ENCODE data around the gene NCEH1. TPM values are rescaled to one million over a fixed set of nuclear protein-coding genes. Genes with fewer than 3 reads are reported as not detected.

Gene NCEH1
- polyA plus RNA-seq, 3 donors = 8.6 to 23.9 (median 20.7) TPM

DNA sequence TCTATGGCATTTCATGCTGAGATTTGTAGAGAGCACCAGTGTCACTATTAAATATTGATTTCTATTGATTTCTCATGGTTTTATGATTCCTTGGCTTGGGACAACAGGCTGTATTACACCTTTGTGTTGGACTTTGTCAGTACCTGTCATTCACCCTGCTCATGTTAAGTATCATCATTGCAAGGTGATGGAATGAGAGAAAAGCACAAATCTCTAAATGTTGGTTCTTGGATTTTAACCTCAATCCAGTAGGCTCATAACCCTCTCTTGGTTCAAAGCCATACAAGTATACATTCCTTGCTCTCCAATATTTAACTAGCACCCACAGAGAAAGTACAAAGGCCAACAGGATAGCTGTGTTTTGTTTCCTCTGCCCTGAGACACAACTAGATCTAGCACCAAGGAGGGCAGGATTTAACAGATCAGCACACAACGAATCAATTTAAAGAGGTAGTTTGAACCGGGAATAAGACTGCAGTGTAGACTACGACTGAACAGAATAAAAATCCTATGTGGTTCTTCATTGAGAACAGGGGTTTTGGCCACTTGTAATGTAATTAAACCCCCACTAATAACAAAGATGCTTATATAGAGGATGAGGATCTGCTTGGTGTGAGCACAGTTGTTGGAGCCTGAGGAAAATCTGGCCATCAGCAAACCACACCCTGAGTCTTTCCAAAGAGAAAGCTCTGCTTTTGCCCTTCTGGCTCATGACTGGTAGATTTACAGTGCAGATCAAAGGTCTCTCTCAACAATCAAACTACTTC is 109.6 kb downstream of the NCEH1 start:
- Histone ChIP-seq H3K4me2 (replicated peaks; ENCODE audit: extremely low read depth, low read length, poor library complexity, severe bottlenecking) (no peak overlapping the region), H3K79me2 (ENCODE audit: insufficient read depth, low read length) (no peaks in the 10 kb centered on the region), H3K9ac (ENCODE audit: insufficient read depth, low read length, poor library complexity, severe bottlenecking) (no peak overlapping the region), H3K27me3 (ENCODE audit: control insufficient read depth in 2 of 2, insufficient read depth in 2 of 2, low read length in 2 of 2) (no peaks in the 10 kb centered on the region), H4K20me1 (ENCODE audit: insufficient read depth, low read length) (no peaks in the 10 kb centered on the region), H2AFZ (ENCODE audit: insufficient read depth, low read depth, low read length, poor library complexity, severe bottlenecking) (no peak overlapping the region), H3K4me1 (ENCODE audit: control insufficient read depth in 1 of 2, insufficient read depth in 2 of 2, low read length in 2 of 2) (no peaks in the 10 kb centered on the region), H3K9me3 (replicated peaks in 1 of 2; ENCODE audit: control insufficient read depth in 1 of 2, insufficient read depth in 1 of 2, low read length in 2 of 2) (no peaks in the 10 kb centered on the region), H3K36me3 (replicated peaks in 1 of 2; ENCODE audit: control insufficient read depth in 1 of 2, insufficient read depth in 2 of 2, low read length in 2 of 2) (no peaks in the 10 kb centered on the region), H3K4me3 (replicated peaks in 1 of 3; ENCODE audit: low read depth in 2 of 3, low read length in 3 of 3) (no peak overlapping the region), H3K27ac (ENCODE audit: low read depth in 1 of 2, low read length in 2 of 2) (no peak overlapping the region)
- Mint-ChIP-seq H3K4me3 (no peak overlapping the region), H3K36me3 (no peaks in the 10 kb centered on the region), H3K9me3 (peaks cover 0 to 3% (median 0%) of the 10 kb centered on the region in 7 donors), H3K4me1 (peaks cover 3% of the 10 kb centered on the region), H3K27me3 (ENCODE audit: low read depth in 3 of 3) (peaks cover 0 to 6% (median 2%) of the 10 kb centered on the region in 3 donors), H3K27ac (no peak overlapping the region)
- no peak for DNase-seq
- 100% methylated on average over 1 of the region's 3 CpGs for WGBS (ENCODE audit: insufficient coverage)
- intact Hi-C loops (cut with micrococcal nuclease) = no loop called here
- no peak for TF ChIP-seq CTCF (IDR thresholded peaks at IDR 0.05)

- Histone ChIP-seq H3K9ac (ENCODE audit: insufficient read depth, low read length, poor library complexity, severe bottlenecking) (no peak overlapping the region), H3K4me2 (replicated peaks; ENCODE audit: extremely low read depth, low read length, poor library complexity, severe bottlenecking) (no peak overlapping the region), H3K9me3 (replicated peaks in 1 of 2; ENCODE audit: control insufficient read depth in 1 of 2, insufficient read depth in 1 of 2, low read length in 2 of 2) (no peaks in the 10 kb centered on the region), H3K4me1 (ENCODE audit: control insufficient read depth in 1 of 2, insufficient read depth in 2 of 2, low read length in 2 of 2) (peaks cover 3 to 4% of the 10 kb centered on the region in 2 donors), H3K27me3 (ENCODE audit: control insufficient read depth in 2 of 2, insufficient read depth in 2 of 2, low read length in 2 of 2) (no peaks in the 10 kb centered on the region), H3K79me2 (ENCODE audit: insufficient read depth, low read length) (peaks cover 3% of the 10 kb centered on the region), H3K36me3 (replicated peaks in 1 of 2; ENCODE audit: control insufficient read depth in 1 of 2, insufficient read depth in 2 of 2, low read length in 2 of 2) (no peaks in the 10 kb centered on the region), H3K27ac (ENCODE audit: low read depth in 1 of 2, low read length in 2 of 2) (no peak overlapping the region), H3K4me3 (replicated peaks in 1 of 3; ENCODE audit: low read depth in 2 of 3, low read length in 3 of 3) (no peak overlapping the region), H2AFZ (ENCODE audit: insufficient read depth, low read depth, low read length, poor library complexity, severe bottlenecking) (no peak overlapping the region), H4K20me1 (ENCODE audit: insufficient read depth, low read length) (no peaks in the 10 kb centered on the region)
- no peak overlapping the region for H3K27ac Mint-ChIP-seq
- no peak for DNase-seq
- H3K4me1 Mint-ChIP-seq = peaks cover 9% of the 10 kb centered on the region
- H3K4me3 Mint-ChIP-seq = no peak overlapping the region
- H3K9me3 Mint-ChIP-seq = peaks cover 0 to 3% (median 0%) of the 10 kb centered on the region in 7 donors
- no CpG with 5 or more reads among the region's 3 CpGs for WGBS (ENCODE audit: insufficient coverage)
- TF ChIP-seq CTCF (IDR thresholded peaks at IDR 0.05) = no peak
- peaks cover 0 to 7% (median 2%) of the 10 kb centered on the region in 3 donors for H3K27me3 Mint-ChIP-seq (ENCODE audit: low read depth in 3 of 3)
- H3K36me3 Mint-ChIP-seq = no peaks in the 10 kb centered on the region
- intact Hi-C loops (cut with micrococcal nuclease) = no loop called here
These were observed 110.2 kb downstream of the NCEH1 start for GRCh38 chr3:172600644-172601065.

Data from CD14-positive monocyte (primary cell).